Esophagus (tissue), 2 donors: ENCODE data around the gene LYPLA2. TPM values are rescaled to one million over a fixed set of nuclear protein-coding genes. Genes with fewer than 3 reads are reported as not detected.
A peak's percentile ranks its signal among the peaks of the same experiment; 100 is the strongest.

Experiments
- H3K27ac ChIP-seq, 2 donors: one replicate each; pipeline ENCODE4 v1.5.1; 2013; ENCODE audit warnings: low read depth in 2 of 2, mild to moderate bottlenecking in 2 of 2, inconsistent platforms in 1 of 2, low read length in 1 of 2, moderate library complexity in 1 of 2
- H3K27me3 ChIP-seq, 2 donors: one replicate each; pipeline ENCODE4 v1.6.1; 2013; ENCODE audit warnings: low read length in 2 of 2, control low read depth in 1 of 2, mild to moderate bottlenecking in 1 of 2; ENCODE audit not compliant: insufficient read depth in 2 of 2, control insufficient read depth in 1 of 2
- H3K36me3 ChIP-seq, 2 donors: one replicate each; pipeline ENCODE4 v1.6.1; 2013; ENCODE audit warnings: low read length in 1 of 2; ENCODE audit not compliant: control insufficient read depth in 2 of 2, insufficient read depth in 2 of 2
- H3K4me1 ChIP-seq, 2 donors: one replicate each; pipeline ENCODE4 v1.6.1; 2013; ENCODE audit warnings: low read length in 1 of 2; ENCODE audit not compliant: control insufficient read depth in 2 of 2, insufficient read depth in 2 of 2
- H3K4me3 ChIP-seq, 2 donors: one replicate each; pipeline ENCODE4 v1.5.1; 2013; ENCODE audit warnings: low read length in 2 of 2, mild to moderate bottlenecking in 2 of 2, low read depth in 1 of 2, moderate library complexity in 1 of 2
- H3K9me3 ChIP-seq, 2 donors: one replicate each; pipeline ENCODE4 v1.6.1; 2013; ENCODE audit warnings: mild to moderate bottlenecking in 2 of 2, low read depth in 1 of 2, low read length in 1 of 2, moderate library complexity in 1 of 2; ENCODE audit not compliant: control insufficient read depth in 2 of 2, insufficient read depth in 1 of 2
- WGBS, 2 donors: extraction: QIAGEN DNeasy Blood & Tissue Kit; methylation state at CpG; one replicate each; pipeline ENCODE4 v1.1.7; 2013; 5-methylcytosine and 5-hydroxymethylcytosine counted together
- polyA plus RNA-seq, 2 donors: library from polyadenylated mRNA; stranded (reverse); fragments of 200-250 nt; gene quantifications; one replicate each; pipeline ENCODE4 v1.2.3, GENCODE V29; 2013
- donor health status: healthy with polysubstance abuse.
- donor health status: Bipolar disorder and iron deficiency.

Gene LYPLA2
- polyA plus RNA-seq, 2 donors, result 44.4 to 63.7 TPM

- Histone ChIP-seq H3K4me1 (peaks cover 0 to 4% of the 10 kb centered on the region in 2 donors), H3K27ac (no peak overlapping the region), H3K27me3 (no peaks in the 10 kb centered on the region), H3K9me3 (no peaks in the 10 kb centered on the region), H3K4me3 (no peak overlapping the region), H3K36me3 (peaks cover 3 to 12% of the 10 kb centered on the region in 2 donors)
- 60 to 65% methylated on average over 3 of the region's 3 CpGs for WGBS, 2 donors
Observed at GRCh38 chr1:23807453-23807852, 16.5 kb downstream of the LYPLA2 start.

GRCh38 chr1:23809751-23810171, 18.8 kb downstream of the LYPLA2 start:
- Histone ChIP-seq H3K4me3 (no peak overlapping the region), H3K36me3 (peaks cover 9 to 14% of the 10 kb centered on the region in 2 donors), H3K27me3 (no peaks in the 10 kb centered on the region), H3K4me1 (peaks cover 0 to 4% of the 10 kb centered on the region in 2 donors), H3K27ac (no peak overlapping the region), H3K9me3 (no peaks in the 10 kb centered on the region)
- WGBS, 2 donors, result 31 to 32% methylated on average over 6 of the region's 6 CpGs

GRCh38 chr1:23810818-23811540, 20.0 kb downstream of the LYPLA2 start:
- H3K4me1 ChIP-seq, result peaks cover 0 to 4% of the 10 kb centered on the region in 2 donors
- peak overlapping the region in 1 of 2 donors; percentile 9 for H3K27ac ChIP-seq
- H3K4me3 ChIP-seq, result no peak overlapping the region
- H3K27me3 ChIP-seq, result no peaks in the 10 kb centered on the region
- H3K9me3 ChIP-seq, result no peaks in the 10 kb centered on the region
- 61 to 66% methylated on average over 3 of the region's 3 CpGs for WGBS, 2 donors
- peaks cover 11 to 13% of the 10 kb centered on the region in 2 donors for H3K36me3 ChIP-seq

GRCh38 chr1:23814016-23814415, 23.1 kb downstream of the LYPLA2 start:
- Histone ChIP-seq H3K27me3 (no peaks in the 10 kb centered on the region), H3K27ac (no peak overlapping the region), H3K4me3 (no peak overlapping the region), H3K36me3 (peaks cover 8 to 20% of the 10 kb centered on the region in 2 donors), H3K9me3 (no peaks in the 10 kb centered on the region), H3K4me1 (peaks cover 0 to 4% of the 10 kb centered on the region in 2 donors)
- 93 to 96% methylated on average over 4 of the region's 4 CpGs for whole genome bisulfite sequencing, 2 donors

- Histone ChIP-seq H3K27me3 (no peaks in the 10 kb centered on the region), H3K4me3 (no peak overlapping the region), H3K27ac (no peak overlapping the region), H3K4me1 (no peaks in the 10 kb centered on the region), H3K9me3 (no peaks in the 10 kb centered on the region), H3K36me3 (peaks cover 8 to 15% of the 10 kb centered on the region in 2 donors)
- WGBS, 2 donors, result 95 to 100% methylated on average over 3 of the region's 3 CpGs
Observed at GRCh38 chr1:23816361-23816760, 25.4 kb downstream of the LYPLA2 start.

- Histone ChIP-seq H3K4me3 (no peak overlapping the region), H3K9me3 (no peaks in the 10 kb centered on the region), H3K4me1 (no peaks in the 10 kb centered on the region), H3K27me3 (no peaks in the 10 kb centered on the region), H3K36me3 (peaks cover 8 to 15% of the 10 kb centered on the region in 2 donors), H3K27ac (no peak overlapping the region)
Observed at GRCh38 chr1:23816906-23817305, 26.0 kb downstream of the LYPLA2 start.

GRCh38 chr1:23817633-23818032, 26.7 kb downstream of the LYPLA2 start:
- H3K9me3 ChIP-seq, result no peaks in the 10 kb centered on the region
- no peaks in the 10 kb centered on the region for H3K27me3 ChIP-seq
- H3K36me3 ChIP-seq, result peaks cover 8 to 15% of the 10 kb centered on the region in 2 donors
- WGBS, 2 donors, result 86 to 91% methylated on average over 3 of the region's 3 CpGs
- H3K4me3 ChIP-seq, result no peak overlapping the region
- H3K27ac ChIP-seq, result no peak overlapping the region
- no peaks in the 10 kb centered on the region for H3K4me1 ChIP-seq

GRCh38 chr1:23823767-23824166, 32.8 kb downstream of the LYPLA2 start:
- Histone ChIP-seq H3K36me3 (no peaks in the 10 kb centered on the region), H3K4me3 (no peak overlapping the region), H3K4me1 (no peaks in the 10 kb centered on the region), H3K9me3 (no peaks in the 10 kb centered on the region), H3K27ac (no peak overlapping the region), H3K27me3 (no peaks in the 10 kb centered on the region)
- 86 to 87% methylated on average over 7 of the region's 7 CpGs for WGBS, 2 donors

- 3% methylated on average over 8 of the region's 8 CpGs for WGBS, 2 donors
- Histone ChIP-seq H3K4me1 (no peaks in the 10 kb centered on the region), H3K4me3 (peak overlapping the region; percentile 98 to 99), H3K27ac (peak overlapping the region; percentile 95 to 97), H3K36me3 (no peaks in the 10 kb centered on the region), H3K9me3 (no peaks in the 10 kb centered on the region), H3K27me3 (no peaks in the 10 kb centered on the region)
Observed at GRCh38 chr1:23824711-23825075, 33.7 kb downstream of the LYPLA2 start.
